ENCODE data around the gene SLIT3. TPM values are rescaled to one million over a fixed set of nuclear protein-coding genes. Genes with fewer than 3 reads are reported as not detected.

Gene SLIT3
- total RNA-seq, 1 experiment from 2014 or later: 0.92 TPM

- Mint-ChIP-seq H3K27me3 (ENCODE audit: low read depth) (peaks cover 99% of the 10 kb centered on the region), H3K9me3 (no peaks in the 10 kb centered on the region; a peak in 2 of 5 replicates), H3K27ac (no peak overlapping the region), H3K4me3 (no peak overlapping the region), H3K36me3 (ENCODE audit: insufficient read depth in 1 of 3, low read depth in 3 of 3) (no peaks in the 10 kb centered on the region; a peak in 1 of 7 replicates), H3K4me1 (no peaks in the 10 kb centered on the region)
- no peak for TF ChIP-seq CTCF (conservative IDR thresholded peaks at IDR 0.05)
- H2AK5ac ChIP-seq (ENCODE audit: insufficient read length, low read length): no peak overlapping the region
- H2BK120ac ChIP-seq (ENCODE audit: low read depth, low read length, poor library complexity, severe bottlenecking): no peak overlapping the region
- no peak overlapping the region for H2BK5ac ChIP-seq (ENCODE audit: insufficient read length, low read length)
- no peaks in the 10 kb centered on the region for H4K20me1 ChIP-seq (ENCODE audit: control insufficient read depth, insufficient read depth, insufficient read length)
- H3K4me1 ChIP-seq (ENCODE audit: insufficient read depth, low read length): no peaks in the 10 kb centered on the region
- no peak overlapping the region for H3K27ac ChIP-seq (ENCODE audit: insufficient read length, low read depth, low read length)
- H3K23ac ChIP-seq (ENCODE audit: insufficient read length, low read depth, low read length): no peak overlapping the region
- H3K79me2 ChIP-seq (ENCODE audit: insufficient read depth, low read length): no peaks in the 10 kb centered on the region
- no peak overlapping the region for H3T11ph ChIP-seq (ENCODE audit: low read length)
- H2AFZ ChIP-seq (ENCODE audit: low read length): no peak overlapping the region
- no peak overlapping the region for H2BK12ac ChIP-seq (ENCODE audit: insufficient read length, low read depth, low read length)
- H2BK20ac ChIP-seq (ENCODE audit: low read depth, low read length, poor library complexity, severe bottlenecking): no peak overlapping the region
- no peak overlapping the region for H3K18ac ChIP-seq (ENCODE audit: insufficient read length, low read depth, low read length)
- no peaks in the 10 kb centered on the region for H3K79me1 ChIP-seq (ENCODE audit: insufficient read depth, low read depth, low read length, poor library complexity, severe bottlenecking)
- no peak overlapping the region for H3K9ac ChIP-seq (ENCODE audit: extremely low read depth, insufficient read length, low read length)
- no peak overlapping the region for H3K56ac ChIP-seq (ENCODE audit: insufficient read length, low read depth, low read length)
- no peak overlapping the region for H4K91ac ChIP-seq (ENCODE audit: insufficient read length, low read depth, low read length)
- no CpG with 5 or more reads among the region's 1 CpG for WGBS (ENCODE audit: extremely low coverage, insufficient read length, low lambda C conversion rate)
- no peak overlapping the region for H3K4ac ChIP-seq (ENCODE audit: low read depth, low read length)
- no peaks in the 10 kb centered on the region for H3K23me2 ChIP-seq (ENCODE audit: insufficient read length, low read depth, low read length, poor library complexity, severe bottlenecking)
- H3K4me2 ChIP-seq (ENCODE audit: insufficient read depth, insufficient read length, low read length): no peak overlapping the region
- peaks cover 26% of the 10 kb centered on the region for H3K27me3 ChIP-seq (ENCODE audit: insufficient read depth, low read length)
- H3K14ac ChIP-seq (ENCODE audit: insufficient read depth, low read length): no peak overlapping the region
- no peak overlapping the region for H4K8ac ChIP-seq (replicated peaks; ENCODE audit: insufficient read length, low read depth, low read length)
- H3K9me3 ChIP-seq (ENCODE audit: control insufficient read depth, low read depth, low read length): no peaks in the 10 kb centered on the region
- DNase-seq: no peak
- H4K5ac ChIP-seq (ENCODE audit: insufficient read length, low read depth, low read length): no peak overlapping the region
- no peak overlapping the region for H2BK15ac ChIP-seq (ENCODE audit: low read depth, low read length)
These were observed 77.4 kb downstream of the SLIT3 start for GRCh38 chr5:169223595-169223953.
